ENCODE data around the gene GGA2.
A peak's percentile ranks its signal among the peaks of the same experiment; 100 is the strongest.

Gene GGA2

DNA sequence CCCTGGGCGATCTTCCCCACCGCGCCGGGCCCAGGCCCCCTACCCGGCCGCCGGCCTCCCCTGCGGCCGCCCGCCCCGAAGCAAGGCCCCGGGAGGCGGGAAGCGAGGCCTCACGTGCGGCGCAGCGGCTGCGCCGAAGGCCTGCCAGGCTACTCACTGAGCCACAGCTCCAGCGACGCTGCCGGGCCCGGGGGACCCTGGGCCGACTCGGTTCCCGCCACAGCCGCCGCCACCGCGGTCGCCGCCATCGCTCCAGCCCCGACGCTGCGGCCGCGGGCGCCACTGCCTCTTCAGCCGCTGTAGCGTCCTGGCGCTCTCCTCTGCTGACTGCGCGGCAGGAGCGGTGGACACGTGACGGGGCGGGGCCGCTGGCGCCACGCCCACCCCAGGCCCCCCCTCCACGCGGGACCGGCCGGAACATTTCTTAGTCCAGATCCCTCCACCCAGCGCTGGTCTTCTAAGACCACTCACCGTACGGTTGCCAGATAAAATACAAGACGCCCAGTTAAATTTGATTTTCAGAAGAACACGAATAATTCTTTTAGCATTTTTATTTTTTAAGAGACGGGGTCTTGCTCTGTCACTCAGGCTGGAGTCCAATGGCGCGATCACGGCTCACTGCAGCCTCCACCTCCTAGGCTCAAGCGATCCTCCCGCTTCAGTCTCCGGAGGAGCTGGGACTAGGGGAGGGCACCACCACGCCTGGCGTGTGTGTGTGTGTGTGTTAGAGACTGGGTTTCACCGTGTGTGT, at the start of gene GGA2 (continued):
- 0 out of 2 replicates have a peak, but pooled peaks have one; percentile 37 for TF ChIP-seq YY2 (tag by site-specific recombination; IDR thresholded peaks at IDR 0.05)
- TF ChIP-seq ZNF777 (tag by site-specific recombination; IDR thresholded peaks at IDR 0.05; ENCODE audit: borderline replicate concordance): 0 out of 2 replicates have a peak, but pooled peaks have one; percentile 26
- TF ChIP-seq ZNF391 (tag by site-specific recombination; IDR thresholded peaks at IDR 0.05; ENCODE audit: borderline replicate concordance, low read depth): no peak
- no peak for TF ChIP-seq ZIC2 (tag by site-specific recombination; IDR thresholded peaks at IDR 0.05)
- TF ChIP-seq, protein P1, sequence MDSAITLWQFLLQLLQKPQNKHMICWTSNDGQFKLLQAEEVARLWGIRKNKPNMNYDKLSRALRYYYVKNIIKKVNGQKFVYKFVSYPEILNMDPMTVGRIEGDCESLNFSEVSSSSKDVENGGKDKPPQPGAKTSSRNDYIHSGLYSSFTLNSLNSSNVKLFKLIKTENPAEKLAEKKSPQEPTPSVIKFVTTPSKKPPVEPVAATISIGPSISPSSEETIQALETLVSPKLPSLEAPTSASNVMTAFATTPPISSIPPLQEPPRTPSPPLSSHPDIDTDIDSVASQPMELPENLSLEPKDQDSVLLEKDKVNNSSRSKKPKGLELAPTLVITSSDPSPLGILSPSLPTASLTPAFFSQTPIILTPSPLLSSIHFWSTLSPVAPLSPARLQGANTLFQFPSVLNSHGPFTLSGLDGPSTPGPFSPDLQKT (IDR thresholded peaks at IDR 0.05; ENCODE audit: borderline replicate concordance, low read depth, low read length): no peak
- TF ChIP-seq MEIS1 (CRISPR knock-in tag; IDR thresholded peaks at IDR 0.05; ENCODE audit: borderline replicate concordance): no peak
- TF ChIP-seq ZNF138 (tag by site-specific recombination; IDR thresholded peaks at IDR 0.05; ENCODE audit: borderline replicate concordance): no peak
- TF ChIP-seq ZNF624 (tag by site-specific recombination; IDR thresholded peaks at IDR 0.05): no peak
- no peak for TF ChIP-seq ZNF837 (tag by site-specific recombination; IDR thresholded peaks at IDR 0.05)
- TF ChIP-seq, protein P2, sequence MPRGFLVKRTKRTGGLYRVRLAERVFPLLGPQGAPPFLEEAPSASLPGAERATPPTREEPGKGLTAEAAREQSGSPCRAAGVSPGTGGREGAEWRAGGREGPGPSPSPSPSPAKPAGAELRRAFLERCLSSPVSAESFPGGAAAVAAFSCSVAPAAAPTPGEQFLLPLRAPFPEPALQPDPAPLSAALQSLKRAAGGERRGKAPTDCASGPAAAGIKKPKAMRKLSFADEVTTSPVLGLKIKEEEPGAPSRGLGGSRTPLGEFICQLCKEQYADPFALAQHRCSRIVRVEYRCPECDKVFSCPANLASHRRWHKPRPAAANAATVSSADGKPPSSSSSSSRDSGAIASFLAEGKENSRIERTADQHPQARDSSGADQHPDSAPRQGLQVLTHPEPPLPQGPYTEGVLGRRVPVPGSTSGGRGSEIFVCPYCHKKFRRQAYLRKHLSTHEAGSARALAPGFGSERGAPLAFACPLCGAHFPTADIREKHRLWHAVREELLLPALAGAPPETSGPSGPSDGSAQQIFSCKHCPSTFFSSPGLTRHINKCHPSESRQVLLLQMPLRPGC (tag by site-specific recombination; IDR thresholded peaks at IDR 0.05): no peak
- TF ChIP-seq, protein P3, sequence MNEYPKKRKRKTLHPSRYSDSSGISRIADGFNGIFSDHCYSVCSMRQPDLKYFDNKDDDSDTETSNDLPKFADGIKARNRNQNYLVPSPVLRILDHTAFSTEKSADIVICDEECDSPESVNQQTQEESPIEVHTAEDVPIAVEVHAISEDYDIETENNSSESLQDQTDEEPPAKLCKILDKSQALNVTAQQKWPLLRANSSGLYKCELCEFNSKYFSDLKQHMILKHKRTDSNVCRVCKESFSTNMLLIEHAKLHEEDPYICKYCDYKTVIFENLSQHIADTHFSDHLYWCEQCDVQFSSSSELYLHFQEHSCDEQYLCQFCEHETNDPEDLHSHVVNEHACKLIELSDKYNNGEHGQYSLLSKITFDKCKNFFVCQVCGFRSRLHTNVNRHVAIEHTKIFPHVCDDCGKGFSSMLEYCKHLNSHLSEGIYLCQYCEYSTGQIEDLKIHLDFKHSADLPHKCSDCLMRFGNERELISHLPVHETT (tag by site-specific recombination; IDR thresholded peaks at IDR 0.05): no peak
- no peak for TF ChIP-seq ZNF843 (tag by site-specific recombination; IDR thresholded peaks at IDR 0.05)
- peak; percentile 52; the same call in 1 of the 2 replicates for TF ChIP-seq ZNF677 (tag by site-specific recombination; IDR thresholded peaks at IDR 0.05)
- no peak for TF ChIP-seq ZNF292 (tag by site-specific recombination; IDR thresholded peaks at IDR 0.05; ENCODE audit: borderline replicate concordance, low read depth)
- no peak for TF ChIP-seq HOXA7 (CRISPR knock-in tag; IDR thresholded peaks at IDR 0.05; ENCODE audit: borderline replicate concordance)
- TF ChIP-seq ZNF157 (tag by site-specific recombination; IDR thresholded peaks at IDR 0.05): no peak
- TF ChIP-seq SCRT1 (tag by site-specific recombination; IDR thresholded peaks at IDR 0.05; ENCODE audit: borderline replicate concordance): no peak
- TF ChIP-seq ZNF248 (tag by site-specific recombination; IDR thresholded peaks at IDR 0.05): no peak
- TF ChIP-seq ZNF561 (tag by site-specific recombination; IDR thresholded peaks at IDR 0.05; ENCODE audit: borderline replicate concordance): peak; percentile 82; the same call in 1 of the 2 replicates
- no peak for TF ChIP-seq ZNF560 (tag by site-specific recombination; IDR thresholded peaks at IDR 0.05; ENCODE audit: borderline replicate concordance)
- TF ChIP-seq KLF10 (tag by site-specific recombination; IDR thresholded peaks at IDR 0.05): peak; percentile 77
- TF ChIP-seq ZNF600 (tag by site-specific recombination; IDR thresholded peaks at IDR 0.05): peak; percentile 68
- TF ChIP-seq, protein P4, sequence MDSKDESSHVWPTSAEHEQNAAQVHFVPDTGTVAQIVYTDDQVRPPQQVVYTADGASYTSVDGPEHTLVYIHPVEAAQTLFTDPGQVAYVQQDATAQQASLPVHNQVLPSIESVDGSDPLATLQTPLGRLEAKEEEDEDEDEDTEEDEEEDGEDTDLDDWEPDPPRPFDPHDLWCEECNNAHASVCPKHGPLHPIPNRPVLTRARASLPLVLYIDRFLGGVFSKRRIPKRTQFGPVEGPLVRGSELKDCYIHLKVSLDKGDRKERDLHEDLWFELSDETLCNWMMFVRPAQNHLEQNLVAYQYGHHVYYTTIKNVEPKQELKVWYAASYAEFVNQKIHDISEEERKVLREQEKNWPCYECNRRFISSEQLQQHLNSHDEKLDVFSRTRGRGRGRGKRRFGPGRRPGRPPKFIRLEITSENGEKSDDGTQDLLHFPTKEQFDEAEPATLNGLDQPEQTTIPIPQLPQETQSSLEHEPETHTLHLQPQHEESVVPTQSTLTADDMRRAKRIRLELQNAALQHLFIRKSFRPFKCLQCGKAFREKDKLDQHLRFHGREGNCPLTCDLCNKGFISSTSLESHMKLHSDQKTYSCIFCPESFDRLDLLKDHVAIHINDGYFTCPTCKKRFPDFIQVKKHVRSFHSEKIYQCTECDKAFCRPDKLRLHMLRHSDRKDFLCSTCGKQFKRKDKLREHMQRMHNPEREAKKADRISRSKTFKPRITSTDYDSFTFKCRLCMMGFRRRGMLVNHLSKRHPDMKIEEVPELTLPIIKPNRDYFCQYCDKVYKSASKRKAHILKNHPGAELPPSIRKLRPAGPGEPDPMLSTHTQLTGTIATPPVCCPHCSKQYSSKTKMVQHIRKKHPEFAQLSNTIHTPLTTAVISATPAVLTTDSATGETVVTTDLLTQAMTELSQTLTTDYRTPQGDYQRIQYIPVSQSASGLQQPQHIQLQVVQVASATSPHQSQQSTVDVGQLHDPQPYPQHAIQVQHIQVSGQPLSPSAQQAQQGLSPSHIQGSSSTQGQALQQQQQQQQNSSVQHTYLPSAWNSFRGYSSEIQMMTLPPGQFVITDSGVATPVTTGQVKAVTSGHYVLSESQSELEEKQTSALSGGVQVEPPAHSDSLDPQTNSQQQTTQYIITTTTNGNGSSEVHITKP (tag by site-specific recombination; IDR thresholded peaks at IDR 0.05): 0 out of 2 replicates have a peak, but pooled peaks have one; percentile 47
- TF ChIP-seq ZNF221 (tag by site-specific recombination; IDR thresholded peaks at IDR 0.05; ENCODE audit: borderline replicate concordance): no peak
- no peak for TF ChIP-seq ZNF776 (tag by site-specific recombination; IDR thresholded peaks at IDR 0.05; ENCODE audit: borderline replicate concordance)
- TF ChIP-seq, protein P5, sequence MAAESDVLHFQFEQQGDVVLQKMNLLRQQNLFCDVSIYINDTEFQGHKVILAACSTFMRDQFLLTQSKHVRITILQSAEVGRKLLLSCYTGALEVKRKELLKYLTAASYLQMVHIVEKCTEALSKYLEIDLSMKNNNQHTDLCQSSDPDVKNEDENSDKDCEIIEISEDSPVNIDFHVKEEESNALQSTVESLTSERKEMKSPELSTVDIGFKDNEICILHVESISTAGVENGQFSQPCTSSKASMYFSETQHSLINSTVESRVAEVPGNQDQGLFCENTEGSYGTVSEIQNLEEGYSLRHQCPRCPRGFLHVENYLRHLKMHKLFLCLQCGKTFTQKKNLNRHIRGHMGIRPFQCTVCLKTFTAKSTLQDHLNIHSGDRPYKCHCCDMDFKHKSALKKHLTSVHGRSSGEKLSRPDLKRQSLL (tag by site-specific recombination; IDR thresholded peaks at IDR 0.05): peak; percentile 61
- no peak for TF ChIP-seq ZFHX2 (tag by site-specific recombination; conservative IDR thresholded peaks at IDR 0.05)
- TF ChIP-seq, protein P6, sequence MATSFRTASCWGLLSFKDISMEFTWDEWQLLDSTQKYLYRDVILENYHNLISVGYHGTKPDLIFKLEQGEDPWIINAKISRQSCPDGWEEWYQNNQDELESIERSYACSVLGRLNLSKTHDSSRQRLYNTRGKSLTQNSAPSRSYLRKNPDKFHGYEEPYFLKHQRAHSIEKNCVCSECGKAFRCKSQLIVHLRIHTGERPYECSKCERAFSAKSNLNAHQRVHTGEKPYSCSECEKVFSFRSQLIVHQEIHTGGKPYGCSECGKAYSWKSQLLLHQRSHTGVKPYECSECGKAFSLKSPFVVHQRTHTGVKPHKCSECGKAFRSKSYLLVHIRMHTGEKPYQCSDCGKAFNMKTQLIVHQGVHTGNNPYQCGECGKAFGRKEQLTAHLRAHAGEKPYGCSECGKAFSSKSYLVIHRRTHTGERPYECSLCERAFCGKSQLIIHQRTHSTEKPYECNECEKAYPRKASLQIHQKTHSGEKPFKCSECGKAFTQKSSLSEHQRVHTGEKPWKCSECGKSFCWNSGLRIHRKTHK (tag by site-specific recombination; IDR thresholded peaks at IDR 0.05): no peak
- TF ChIP-seq GLIS2 (tag by site-specific recombination; IDR thresholded peaks at IDR 0.05): no peak

Data from HEK293 (cell line).